ENCODE results near the gene SEMA4D.
"Not testable (repeated sequence)": the region's sequence is repeated elsewhere in the genome, so short reads cannot be mapped to it uniquely, and the experiment has no call there.

Gene SEMA4D

DNA sequence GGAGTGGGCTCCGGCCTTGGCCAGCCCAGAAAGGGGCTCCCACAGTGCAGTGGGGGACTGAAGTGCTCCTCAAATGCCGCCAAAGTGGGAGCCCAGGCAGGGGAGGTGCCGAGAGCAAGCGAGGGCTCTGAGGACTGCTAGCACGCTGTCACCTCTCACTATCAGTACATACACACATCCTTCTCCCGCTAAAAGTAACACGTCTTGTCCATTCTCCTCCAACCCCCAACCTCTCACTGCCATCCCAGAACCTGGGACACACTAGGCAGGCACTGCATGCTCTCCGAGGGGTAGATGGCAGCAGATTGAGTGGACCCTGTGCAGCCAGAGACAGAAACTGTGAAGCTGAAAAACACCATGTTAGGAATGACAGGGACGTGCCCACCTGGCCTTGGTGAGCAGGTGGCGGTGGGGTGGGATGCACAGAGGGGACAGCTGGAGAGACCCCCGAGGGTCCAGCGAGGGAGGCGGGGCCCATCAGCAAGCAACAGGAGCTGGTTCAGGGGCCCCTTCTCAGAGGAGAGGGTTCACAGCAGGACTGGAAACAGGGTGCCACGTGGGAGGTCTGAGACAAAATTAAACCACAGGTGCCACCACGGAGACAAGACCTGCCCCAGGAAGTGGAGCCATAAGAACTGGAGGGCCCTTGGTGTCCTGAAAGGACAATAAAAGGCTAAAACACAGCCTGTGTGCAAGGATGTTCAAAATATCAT lies 16.9 kb downstream of the SEMA4D start:
- DNase-seq: no peak

- DNase-seq: not testable (repeated sequence)
Measured at GRCh38 chr9:89480372-89480771, 17.5 kb downstream of the SEMA4D start.

- DNase-seq: peak; percentile 20
Measured at GRCh38 chr9:89479669-89480011, 18.3 kb downstream of the SEMA4D start.

DNA sequence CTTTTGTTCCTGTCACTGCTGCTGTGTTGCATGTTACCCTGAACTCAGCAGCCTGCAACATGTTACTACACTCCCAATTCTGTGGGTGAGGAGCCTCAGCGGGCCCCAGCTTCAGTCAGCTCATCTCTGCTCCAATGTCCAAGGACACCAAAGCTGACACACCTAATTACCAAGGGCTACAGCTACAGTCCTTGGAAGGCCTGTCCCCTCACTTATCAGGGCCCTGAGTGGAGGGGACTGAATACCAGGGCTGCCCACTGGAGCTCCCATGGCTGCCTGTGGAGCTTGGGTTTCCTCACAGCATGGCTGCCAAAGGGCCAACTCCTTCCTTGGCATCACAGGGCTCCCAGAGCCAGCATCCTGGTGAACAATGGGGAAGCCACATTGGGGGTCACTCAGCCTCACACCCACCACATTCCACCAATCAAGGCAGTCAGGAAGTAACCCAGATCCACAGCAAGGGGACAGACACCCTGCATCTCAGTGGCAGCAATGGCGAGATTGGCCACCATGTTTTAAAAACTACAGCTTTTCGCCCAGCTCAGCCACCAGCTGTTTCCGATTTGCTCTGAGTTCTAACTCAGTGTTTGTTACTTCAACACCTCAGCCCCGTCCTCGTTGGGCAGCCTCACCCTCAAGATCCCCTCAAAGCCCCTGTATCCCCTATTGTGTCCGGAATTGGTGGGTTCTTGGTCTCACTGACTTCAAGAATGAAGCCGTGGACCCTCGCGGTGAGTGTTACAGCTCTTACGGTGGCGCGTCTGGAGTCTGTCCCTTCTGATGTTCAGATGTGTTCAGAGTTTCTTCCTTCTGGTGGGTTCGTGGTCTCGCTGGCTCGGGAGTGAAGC lies 18.9 kb downstream of the SEMA4D start:
- no peak for DNase-seq

DNA sequence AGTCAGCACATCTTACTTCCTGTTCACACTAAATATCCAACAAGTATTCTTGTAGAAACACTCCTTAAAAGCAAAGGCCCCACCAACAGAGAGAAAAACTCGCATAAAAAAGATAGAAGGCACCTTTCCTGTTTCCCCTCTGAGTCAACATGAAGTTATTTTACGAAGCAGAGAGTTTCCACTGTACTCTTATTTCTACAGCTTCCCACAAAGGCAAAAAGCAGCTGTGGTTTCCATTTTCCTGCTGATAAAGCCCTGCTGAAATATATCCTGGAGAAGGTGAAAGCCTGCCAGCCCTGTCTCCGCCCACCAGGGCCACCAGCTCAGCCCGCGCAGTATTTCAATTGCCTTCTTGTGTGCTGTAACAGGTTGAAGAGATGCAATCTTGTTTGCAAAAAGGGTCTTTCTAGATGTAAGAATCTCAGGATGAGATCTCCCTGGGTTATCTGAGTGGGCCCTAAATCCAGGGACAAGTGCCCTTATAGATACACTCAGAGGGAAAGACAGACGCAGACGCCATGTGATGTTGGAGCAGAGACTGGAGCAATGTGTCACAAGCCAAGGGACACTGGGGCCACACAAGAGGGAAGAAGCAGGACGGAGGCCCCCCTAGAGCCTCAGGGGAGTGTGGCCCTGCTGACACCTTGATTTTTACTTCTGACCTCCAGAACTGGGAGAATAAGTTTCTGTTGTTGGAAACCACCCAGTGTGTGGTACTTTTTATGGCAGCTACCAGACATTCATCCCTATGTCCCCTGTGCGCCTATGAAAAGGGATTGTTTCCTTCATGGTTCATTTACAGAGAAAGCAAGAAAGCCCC lies 19.9 kb downstream of the SEMA4D start:
- DNase-seq: peak; percentile 18

- no peak for DNase-seq
Measured at GRCh38 chr9:89477384-89477783, 20.5 kb downstream of the SEMA4D start.

DNA sequence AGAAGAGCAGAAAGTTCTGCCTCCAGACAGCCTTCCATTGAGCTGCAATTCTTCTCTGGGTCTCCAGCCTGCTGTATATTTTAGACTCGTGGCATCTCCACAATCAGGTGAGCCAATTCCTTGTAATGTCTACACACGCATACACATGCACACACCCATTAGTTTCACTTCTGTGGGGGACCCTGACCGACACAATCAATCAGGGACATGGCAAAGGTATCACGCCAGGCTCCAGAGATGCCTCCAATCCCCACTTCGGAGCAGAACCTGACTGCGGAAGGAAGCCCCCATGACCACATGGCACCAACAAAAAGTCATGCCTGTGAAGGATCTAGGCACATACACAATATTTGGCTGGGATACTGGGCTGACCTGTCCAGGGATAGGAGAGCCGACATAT lies 21.4 kb downstream of the SEMA4D start:
- DNase-seq: no peak

DNA sequence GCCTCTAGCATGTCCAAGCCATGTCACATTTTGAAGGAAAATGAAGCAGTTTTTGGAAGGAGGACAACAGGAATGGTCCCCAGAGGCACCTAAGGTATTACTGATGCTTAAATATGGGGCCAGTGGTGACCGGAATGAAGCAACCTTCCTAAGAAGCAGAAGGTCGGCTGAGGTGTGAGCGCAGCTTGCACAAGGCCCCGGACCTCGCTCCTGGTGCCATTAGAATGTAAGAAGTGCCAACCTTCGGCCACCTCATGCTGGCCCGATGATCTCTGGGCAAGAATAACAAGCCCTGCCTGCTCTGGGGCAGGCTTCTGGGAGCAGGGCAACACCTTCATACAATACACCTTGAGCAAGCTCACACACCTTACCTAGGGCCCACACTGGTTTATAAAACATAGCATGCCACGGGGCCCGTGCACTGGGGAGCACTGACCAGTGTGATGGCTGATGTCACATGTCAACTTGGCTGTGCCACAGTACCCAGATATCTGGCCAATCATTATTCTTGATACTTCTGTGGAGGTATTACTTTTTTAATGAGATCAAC lies 21.9 kb downstream of the SEMA4D start:
- DNase-seq: no peak

GRCh38 chr9:89474939-89475338 lies 23.0 kb downstream of the SEMA4D start:
- no peak for DNase-seq

DNA sequence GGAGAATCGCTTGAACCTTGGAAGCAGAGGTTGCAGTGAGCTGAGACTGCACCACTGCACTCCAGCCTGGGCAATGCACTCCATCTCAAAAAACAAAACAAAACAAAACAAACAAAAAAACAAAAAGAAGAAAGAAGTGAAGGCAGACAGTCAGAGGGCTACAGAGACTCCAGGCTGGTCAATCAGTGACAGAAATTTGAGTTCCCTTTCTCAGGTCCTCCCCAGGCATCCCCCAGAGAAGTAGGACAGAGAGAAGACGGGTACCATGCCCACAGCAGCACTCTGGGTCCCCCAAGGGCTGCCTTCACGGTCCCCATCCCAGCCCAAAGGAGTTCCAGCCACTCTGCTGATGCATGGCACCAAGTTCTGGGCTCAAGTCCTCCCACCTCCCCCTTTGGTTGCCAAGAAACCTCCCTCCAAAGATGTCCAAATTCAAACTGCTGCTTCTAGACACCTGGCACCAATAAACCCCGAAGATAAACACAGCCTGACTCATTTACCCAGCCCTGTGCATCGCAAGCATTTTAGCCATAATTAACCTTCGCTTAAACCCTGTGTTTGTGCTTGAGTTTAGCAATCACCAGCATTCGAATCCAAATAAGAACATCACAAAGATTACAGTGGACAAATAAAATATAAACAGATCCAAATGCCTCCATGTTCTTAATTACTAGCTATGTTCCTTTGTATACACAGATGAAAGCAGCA lies 24.0 kb downstream of the SEMA4D start:
- DNase-seq: no peak

DNA sequence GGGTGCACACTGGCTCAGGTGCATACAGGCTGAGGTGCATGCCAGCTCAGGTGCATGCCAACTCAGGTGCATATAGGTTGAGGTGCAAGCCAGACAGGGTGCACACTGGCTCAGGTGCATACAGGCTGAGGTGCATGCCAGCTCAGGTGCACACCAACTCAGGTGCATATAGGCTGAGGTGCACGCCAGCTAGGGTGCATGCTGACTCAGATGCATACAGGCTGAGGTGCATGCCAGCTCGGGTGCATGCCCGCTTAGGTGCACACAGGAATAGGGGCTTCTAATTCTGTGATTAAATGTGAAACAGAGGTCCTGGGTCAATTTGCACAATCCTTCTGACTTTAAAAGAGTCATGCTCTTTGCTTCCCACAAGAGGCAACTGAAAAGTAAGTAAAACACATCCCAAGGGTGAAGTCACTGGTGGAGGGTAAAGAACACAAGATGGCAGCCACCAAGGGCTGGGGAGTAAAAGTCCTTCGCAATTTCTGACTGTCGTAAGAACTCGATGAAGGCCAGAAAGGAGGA lies 26.1 kb downstream of the SEMA4D start:
- not testable (repeated sequence) for DNase-seq

- DNase-seq: no peak
Measured at GRCh38 chr9:89471390-89471789, 26.5 kb downstream of the SEMA4D start.

DNA sequence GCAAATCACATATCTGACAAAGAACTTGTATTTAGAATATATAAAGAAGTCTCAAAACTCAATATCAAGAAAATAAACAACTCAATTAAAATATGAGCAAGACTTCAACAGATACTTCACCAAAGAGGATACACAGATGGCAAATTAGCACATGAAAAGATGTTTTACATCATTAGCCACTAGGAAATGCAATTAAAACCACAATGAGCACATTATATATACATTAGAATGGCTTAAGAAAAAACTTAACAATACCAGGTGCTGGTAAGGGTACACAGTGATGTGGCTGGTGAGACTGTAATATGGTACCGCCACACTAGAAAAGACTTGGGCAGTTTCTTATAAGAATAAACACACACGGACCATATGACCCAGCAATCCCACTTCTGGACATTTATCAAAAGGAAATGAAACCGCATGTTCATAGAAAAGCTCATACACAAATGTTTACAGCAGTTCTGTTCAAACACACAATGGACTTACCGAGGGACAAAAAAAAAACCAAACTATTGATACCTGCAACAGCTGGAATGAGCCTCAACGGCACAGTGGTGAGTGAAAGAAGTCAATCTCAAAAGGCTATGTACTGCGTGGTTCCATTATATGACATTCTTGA lies 27.6 kb downstream of the SEMA4D start:
- no peak for DNase-seq

DNA sequence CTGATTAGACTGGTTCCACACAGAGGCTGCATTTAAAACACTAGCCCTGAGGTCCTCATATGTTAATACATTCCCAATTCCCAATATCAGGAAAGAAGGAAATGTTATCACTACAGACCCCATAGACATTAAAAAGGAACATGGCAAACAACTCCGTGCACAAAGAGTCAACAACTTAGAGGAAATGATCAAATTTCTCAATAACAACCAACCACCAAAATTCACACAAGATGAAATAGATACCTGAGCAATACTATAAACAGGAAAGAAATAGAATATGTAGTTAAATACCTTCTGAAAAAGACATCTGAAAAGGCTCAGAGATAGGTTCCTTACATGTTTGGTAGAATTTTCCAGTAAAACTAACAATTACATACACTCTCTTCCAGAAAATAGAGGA lies 28.9 kb downstream of the SEMA4D start:
- no peak for DNase-seq

DNA sequence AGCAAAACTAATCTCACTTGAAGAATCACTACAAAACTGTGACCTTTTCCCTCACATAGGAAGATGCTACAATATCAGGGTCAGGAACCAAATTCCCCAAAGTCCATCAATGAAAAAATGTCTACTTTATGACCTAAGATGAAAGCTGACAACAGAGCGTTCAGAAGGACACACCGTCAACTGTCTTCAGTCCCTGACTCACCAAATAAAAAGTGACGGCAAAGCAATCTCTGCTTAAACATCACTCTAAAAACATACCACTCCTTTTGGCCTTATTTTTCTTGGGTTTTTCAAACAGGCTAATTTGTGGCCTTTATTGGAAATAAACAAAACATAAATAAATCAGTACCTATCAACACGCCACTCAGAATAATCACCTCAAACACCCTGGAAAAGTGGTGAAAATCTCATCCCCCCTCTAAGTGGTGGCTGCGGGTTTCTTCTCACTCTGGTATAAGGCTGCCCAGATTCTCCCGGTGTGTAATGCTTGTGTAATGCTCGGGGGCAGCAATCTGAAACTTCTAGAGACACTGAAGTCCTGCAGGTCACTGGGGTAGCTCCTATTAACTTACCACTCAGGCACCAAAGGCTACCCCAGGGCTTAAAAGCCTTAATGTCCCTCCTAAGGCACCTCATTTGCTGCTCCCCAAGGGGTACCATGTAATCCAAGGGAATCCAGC lies 29.5 kb downstream of the SEMA4D start:
- DNase-seq: no peak

GRCh38 chr9:89467278-89467625 lies 30.7 kb downstream of the SEMA4D start:
- DNase-seq: no peak

GRCh38 chr9:89466451-89467277 lies 31.2 kb downstream of the SEMA4D start:
- DNase-seq: no peak

DNA sequence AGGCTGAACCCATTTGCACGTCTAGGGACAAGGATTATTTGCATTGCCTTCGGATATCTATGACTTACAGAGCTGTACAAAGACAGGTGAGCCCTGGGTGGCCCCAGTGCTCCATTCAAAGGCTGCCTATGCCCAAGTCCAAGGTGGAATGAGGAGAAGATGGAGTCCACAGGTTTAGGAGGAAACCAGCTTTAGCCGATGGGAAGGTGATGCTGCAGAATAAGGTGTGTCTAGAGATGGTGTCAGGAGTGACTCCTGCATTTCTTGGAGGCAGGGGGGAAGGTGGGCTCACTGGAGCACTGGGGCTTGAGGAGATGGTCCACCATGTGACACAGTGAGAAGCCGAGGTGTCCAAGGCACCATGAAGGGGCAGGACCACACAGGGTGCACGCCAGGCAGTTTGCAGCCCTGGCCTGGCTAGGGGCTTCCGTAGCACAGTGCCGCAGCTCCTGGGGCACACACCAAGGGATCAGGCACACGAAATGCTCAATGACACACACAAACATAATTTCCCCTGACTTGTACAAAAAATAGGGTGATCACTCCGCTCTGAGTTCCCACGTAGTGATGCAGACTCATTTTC lies 32.1 kb downstream of the SEMA4D start:
- DNase-seq: no peak

- DNase-seq: no peak
Measured at GRCh38 chr9:89465001-89465451, 32.9 kb downstream of the SEMA4D start.
